ENCODE measurements around the gene MYO15A.
A peak's percentile ranks its signal among the peaks of the same experiment; 100 is the strongest.

MYO15A gene

DNA sequence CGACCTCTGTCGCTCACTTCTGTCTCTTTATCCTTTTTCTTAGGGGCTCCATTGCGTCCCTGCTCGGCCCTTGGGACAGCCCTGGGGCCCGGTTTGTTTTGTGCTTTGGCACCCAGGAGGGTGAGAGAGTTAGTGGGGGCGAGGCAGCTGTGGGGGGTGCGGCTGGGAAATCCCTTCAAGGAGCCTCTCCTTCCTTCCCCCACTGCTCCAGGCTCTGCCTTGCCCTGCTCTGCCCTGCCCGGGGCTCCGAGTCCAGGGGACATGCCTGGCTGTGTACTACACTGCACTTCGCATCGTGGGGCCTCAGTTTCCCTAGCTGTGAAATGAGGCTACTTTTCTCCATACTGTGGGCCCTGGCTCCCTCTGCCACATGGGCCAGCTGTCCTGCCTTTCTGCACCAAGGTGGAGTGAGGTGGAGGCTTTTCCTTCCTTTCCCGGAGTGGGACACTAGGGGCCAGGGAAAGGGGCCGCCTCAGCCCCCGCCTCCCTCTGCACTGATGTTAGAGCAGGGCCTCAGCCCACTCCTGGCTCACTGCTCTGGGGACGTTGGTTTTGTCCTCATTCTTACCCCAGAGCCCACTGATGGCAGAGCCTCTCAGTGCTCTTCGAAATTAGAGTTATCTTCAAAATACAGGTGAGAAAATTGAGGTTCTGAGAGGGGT is 117.9 kb downstream of the MYO15A start:
- TF ChIP-seq, protein P1, sequence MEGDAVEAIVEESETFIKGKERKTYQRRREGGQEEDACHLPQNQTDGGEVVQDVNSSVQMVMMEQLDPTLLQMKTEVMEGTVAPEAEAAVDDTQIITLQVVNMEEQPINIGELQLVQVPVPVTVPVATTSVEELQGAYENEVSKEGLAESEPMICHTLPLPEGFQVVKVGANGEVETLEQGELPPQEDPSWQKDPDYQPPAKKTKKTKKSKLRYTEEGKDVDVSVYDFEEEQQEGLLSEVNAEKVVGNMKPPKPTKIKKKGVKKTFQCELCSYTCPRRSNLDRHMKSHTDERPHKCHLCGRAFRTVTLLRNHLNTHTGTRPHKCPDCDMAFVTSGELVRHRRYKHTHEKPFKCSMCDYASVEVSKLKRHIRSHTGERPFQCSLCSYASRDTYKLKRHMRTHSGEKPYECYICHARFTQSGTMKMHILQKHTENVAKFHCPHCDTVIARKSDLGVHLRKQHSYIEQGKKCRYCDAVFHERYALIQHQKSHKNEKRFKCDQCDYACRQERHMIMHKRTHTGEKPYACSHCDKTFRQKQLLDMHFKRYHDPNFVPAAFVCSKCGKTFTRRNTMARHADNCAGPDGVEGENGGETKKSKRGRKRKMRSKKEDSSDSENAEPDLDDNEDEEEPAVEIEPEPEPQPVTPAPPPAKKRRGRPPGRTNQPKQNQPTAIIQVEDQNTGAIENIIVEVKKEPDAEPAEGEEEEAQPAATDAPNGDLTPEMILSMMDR (IDR thresholded peaks at IDR 0.05): no peak
- peak overlapping the region; percentile 93 for H3K4me3 ChIP-seq
- DNase-seq (ENCODE audit: low spot score): no peak
- peak overlapping the region; percentile 24 to 91 for H3K27ac ChIP-seq

DNA sequence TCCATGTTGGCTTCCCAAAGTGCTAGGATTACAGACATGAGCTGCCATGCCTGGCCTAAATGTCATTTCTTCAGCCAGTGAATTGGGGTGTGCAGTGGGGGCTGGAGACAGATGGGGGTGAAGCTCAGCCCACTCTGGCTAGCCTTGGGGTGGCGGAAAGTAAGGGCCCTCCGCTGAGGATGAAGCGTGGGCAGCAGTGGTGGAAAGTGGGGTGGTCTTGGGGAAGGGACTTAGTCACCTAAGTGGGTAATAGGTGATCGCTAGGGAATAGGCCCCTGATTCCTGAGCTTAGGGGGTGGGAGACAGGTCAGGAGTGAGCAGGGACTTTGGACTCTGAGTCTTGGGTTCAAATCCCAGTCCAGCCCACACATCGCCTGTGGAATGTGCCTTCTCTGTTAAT is 119.1 kb downstream of the MYO15A start:
- H3K27ac ChIP-seq: no peak overlapping the region
- TF ChIP-seq, protein P1 (IDR thresholded peaks at IDR 0.05): no peak
- DNase-seq (ENCODE audit: low spot score): no peak
- H3K4me3 ChIP-seq: no peak overlapping the region

DNA sequence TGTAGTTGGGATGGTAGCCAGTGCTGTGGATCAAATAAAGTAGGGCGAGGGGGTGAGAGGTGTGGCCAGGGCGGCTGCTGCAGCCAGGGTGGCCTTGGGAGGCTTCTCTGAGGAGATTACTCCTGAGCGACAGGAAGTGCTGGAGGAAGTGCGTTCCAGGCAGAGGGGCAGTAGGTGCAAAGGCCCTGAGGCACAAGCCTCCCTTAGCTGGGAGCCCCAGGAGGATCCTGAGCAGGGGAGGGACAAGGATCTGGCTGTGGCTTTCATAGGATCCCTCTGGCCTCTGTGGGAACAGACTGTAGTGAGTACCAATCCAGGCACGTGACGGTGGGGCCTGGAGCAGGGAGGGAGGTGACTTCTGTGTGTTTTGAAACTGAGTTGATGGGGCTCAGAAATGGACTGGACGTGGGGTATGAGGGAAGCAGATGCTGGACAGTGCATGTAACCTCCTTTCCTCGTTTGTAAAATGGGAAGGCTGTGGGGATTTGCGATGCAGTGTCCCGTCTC is 119.7 kb downstream of the MYO15A start:
- DNase-seq (ENCODE audit: low spot score): no peak

DNA sequence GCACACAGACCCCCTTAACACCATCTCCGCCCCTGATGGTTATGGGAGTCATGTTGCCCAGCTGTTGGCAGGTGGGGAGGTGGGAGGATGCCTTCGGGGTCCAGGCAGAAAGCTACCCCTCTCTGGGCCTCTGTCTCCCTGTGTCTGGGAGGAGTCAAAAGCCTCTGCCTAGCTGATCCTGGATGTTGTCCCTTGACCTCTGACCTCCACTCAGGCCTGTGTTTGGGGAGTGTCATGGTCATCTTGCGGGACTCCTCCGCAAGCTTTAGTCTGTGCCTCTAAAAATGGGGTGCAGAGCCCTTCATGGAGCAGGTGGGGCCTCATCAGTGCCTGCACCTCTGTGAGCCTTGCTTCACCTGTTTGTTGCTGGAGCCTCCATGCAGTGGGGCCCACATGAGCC is 120.7 kb downstream of the MYO15A start:
- H3K27ac ChIP-seq: no peak overlapping the region
- TF ChIP-seq, protein P1 (IDR thresholded peaks at IDR 0.05): no peak
- no peak overlapping the region for H3K4me3 ChIP-seq
- DNase-seq (ENCODE audit: low spot score): no peak

More for the DNA sequence above, 119.7 kb downstream of the MYO15A start:
- Histone ChIP-seq H3K4me3 (no peak overlapping the region), H3K27ac (no peak overlapping the region)
- TF ChIP-seq, protein P1 (IDR thresholded peaks at IDR 0.05): no peak
